RWPE2 (cell line): ENCODE measurements around the gene PLCB4.

Experiments used
- ATAC-seq: fragments of 200-7000 bp; cut with Tn5 transposase; 3 replicates; pipeline ENCODE4 v1.9.1; 2021; ENCODE audit warnings: low read depth
- DNase-seq: peaks from one replicate; pipeline ENCODE4 v3.0.0-alpha.2; 2020; ENCODE audit warnings: low spot score
- H3K27ac ChIP-seq: fragments of 450-650 bp; 2 replicates; pipeline ENCODE4 v1.5.1; 2017; ENCODE audit warnings: mild to moderate bottlenecking; ENCODE audit not compliant: poor library complexity, severe bottlenecking
- H3K27me3 ChIP-seq: fragments of 250-450 bp; sonication (Bioruptor Pico); 2 replicates; pipeline ENCODE4 v1.5.1; 2021; ENCODE audit warnings: mild to moderate bottlenecking, moderate library complexity; ENCODE audit not compliant: insufficient read depth, poor library complexity, severe bottlenecking
- H3K36me3 ChIP-seq: fragments of 250-450 bp; sonication (Bioruptor Pico); 2 replicates; pipeline ENCODE4 v1.5.1; 2020; ENCODE audit warnings: low read depth, mild to moderate bottlenecking, moderate library complexity
- H3K4me1 ChIP-seq: fragments of 250-450 bp; sonication (Bioruptor Pico); 2 replicates; pipeline ENCODE4 v1.5.1; 2021; ENCODE audit warnings: mild to moderate bottlenecking, moderate library complexity; ENCODE audit not compliant: insufficient read depth, poor library complexity, severe bottlenecking
- H3K4me3 ChIP-seq: fragments of 250-450 bp; sonication (Bioruptor Pico); 2 replicates; pipeline ENCODE4 v1.5.1; 2021; ENCODE audit warnings: mild to moderate bottlenecking, moderate library complexity; ENCODE audit not compliant: severe bottlenecking
- H3K9me3 ChIP-seq: fragments of 250-450 bp; sonication (Bioruptor Pico); 2 replicates; pipeline ENCODE4 v1.5.1; 2021; ENCODE audit warnings: mild to moderate bottlenecking, moderate library complexity; ENCODE audit not compliant: severe bottlenecking
- TF ChIP-seq, protein P1 (sequence below): fragments of 450-650 bp; IDR thresholded peaks from one replicate; pipeline ENCODE4 v1.5.1; 2017; ENCODE audit warnings: mild to moderate bottlenecking, moderate library complexity; ENCODE audit not compliant: poor library complexity, severe bottlenecking

The PLCB4 gene

DNA sequence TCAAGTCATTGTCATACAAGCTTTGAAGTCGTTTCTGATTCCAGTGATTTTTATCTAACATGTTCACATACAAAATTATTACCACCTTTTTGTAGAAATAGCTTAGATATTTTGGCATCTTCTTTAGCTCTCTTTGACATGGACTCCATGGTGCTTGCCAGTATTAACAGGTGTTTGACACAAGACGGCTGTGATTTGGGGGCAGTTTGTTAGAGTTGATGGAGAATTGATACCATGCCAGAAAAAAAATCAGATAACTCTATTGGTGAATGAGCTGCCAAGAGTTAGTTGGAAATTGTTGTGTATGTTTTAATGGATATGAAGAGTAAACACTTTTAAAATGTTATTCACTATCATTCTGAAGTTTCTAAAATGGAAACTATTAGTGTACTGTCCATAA lies 298.9 kb downstream of the PLCB4 start:
- Histone ChIP-seq H3K4me3 (no peak overlapping the region), H3K27ac (no peak overlapping the region), H3K9me3 (no peaks in the 10 kb centered on the region), H3K27me3 (no peaks in the 10 kb centered on the region), H3K36me3 (peaks cover 56% of the 10 kb centered on the region), H3K4me1 (no peaks in the 10 kb centered on the region)
- ATAC-seq (no peak), DNase-seq (no peak)
- TF ChIP-seq, protein P1, sequence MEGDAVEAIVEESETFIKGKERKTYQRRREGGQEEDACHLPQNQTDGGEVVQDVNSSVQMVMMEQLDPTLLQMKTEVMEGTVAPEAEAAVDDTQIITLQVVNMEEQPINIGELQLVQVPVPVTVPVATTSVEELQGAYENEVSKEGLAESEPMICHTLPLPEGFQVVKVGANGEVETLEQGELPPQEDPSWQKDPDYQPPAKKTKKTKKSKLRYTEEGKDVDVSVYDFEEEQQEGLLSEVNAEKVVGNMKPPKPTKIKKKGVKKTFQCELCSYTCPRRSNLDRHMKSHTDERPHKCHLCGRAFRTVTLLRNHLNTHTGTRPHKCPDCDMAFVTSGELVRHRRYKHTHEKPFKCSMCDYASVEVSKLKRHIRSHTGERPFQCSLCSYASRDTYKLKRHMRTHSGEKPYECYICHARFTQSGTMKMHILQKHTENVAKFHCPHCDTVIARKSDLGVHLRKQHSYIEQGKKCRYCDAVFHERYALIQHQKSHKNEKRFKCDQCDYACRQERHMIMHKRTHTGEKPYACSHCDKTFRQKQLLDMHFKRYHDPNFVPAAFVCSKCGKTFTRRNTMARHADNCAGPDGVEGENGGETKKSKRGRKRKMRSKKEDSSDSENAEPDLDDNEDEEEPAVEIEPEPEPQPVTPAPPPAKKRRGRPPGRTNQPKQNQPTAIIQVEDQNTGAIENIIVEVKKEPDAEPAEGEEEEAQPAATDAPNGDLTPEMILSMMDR: no peak

DNA sequence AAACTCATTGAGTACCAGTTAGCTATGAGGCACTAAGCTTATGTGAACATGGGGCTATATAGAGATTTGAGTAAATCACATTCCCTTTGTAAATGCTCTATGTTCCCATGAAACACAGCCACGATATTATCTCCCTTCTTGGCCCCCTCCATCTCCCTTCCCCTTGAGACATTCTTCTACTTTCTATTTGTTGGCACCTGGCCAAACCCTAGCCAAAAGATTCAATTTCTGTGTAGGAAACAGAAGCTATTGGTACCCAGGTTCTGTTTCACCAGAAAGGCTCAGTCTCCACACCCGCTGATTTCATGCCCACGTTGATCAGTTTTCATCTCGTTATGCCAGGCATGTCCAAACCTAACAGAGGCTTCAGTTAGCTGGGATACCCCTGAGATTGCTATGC lies 300.0 kb downstream of the PLCB4 start:
- TF ChIP-seq, protein P1: no peak
- no peaks in the 10 kb centered on the region for H3K4me1 ChIP-seq
- DNase-seq: no peak
- ATAC-seq: no peak
- H3K4me3 ChIP-seq: no peak overlapping the region
- peaks cover 53% of the 10 kb centered on the region for H3K36me3 ChIP-seq
- H3K27ac ChIP-seq: no peak overlapping the region
- H3K27me3 ChIP-seq: no peaks in the 10 kb centered on the region
- H3K9me3 ChIP-seq: no peaks in the 10 kb centered on the region

DNA sequence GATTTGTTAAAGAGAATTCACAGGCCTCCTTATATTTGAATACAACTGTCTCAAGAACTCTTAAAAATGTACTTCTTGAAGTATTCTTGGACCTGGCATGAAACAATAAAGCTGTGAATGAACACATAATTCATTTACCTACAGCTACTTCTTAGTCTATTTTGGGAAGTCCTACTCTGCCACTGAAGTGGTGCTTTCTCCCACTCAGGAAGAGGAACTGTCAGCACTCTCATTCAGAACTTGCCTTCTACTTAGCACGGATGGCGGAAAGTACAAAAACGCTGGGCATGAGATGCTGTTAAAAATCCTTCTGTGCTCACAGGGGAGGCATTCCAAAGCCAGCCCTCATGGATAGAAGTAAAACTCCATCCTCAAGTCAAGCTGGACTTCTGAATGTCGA lies 300.7 kb downstream of the PLCB4 start:
- H3K27ac ChIP-seq: no peak overlapping the region
- TF ChIP-seq, protein P1: no peak
- peaks cover 53% of the 10 kb centered on the region for H3K36me3 ChIP-seq
- no peaks in the 10 kb centered on the region for H3K9me3 ChIP-seq
- H3K27me3 ChIP-seq: no peaks in the 10 kb centered on the region
- H3K4me1 ChIP-seq: no peaks in the 10 kb centered on the region
- ATAC-seq: no peak
- no peak overlapping the region for H3K4me3 ChIP-seq
- no peak for DNase-seq

DNA sequence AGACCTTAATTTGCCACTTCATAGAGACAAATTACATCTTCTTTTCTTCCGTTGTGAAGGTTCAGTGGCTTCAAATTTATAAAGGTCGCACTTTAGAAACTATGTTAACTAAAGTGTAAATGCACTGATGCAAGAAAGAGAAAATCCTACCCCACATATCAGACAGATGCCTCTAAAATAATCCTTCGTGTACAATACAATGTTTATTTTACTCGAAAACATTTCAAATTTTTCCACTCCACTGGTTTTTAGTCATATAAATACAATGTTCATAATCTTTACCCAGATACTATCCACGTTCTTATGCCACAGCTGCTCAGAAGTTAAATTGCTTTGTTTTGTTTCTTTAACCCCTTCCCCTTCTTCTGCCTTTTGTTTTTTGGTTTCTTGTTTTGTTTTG lies 305.2 kb downstream of the PLCB4 start:
- H3K9me3 ChIP-seq: no peaks in the 10 kb centered on the region
- H3K4me3 ChIP-seq: no peak overlapping the region
- H3K4me1 ChIP-seq: no peaks in the 10 kb centered on the region
- TF ChIP-seq, protein P1: no peak
- DNase-seq (no peak), ATAC-seq (no peak)
- no peaks in the 10 kb centered on the region for H3K27me3 ChIP-seq
- peaks cover 25% of the 10 kb centered on the region for H3K36me3 ChIP-seq
- H3K27ac ChIP-seq: no peak overlapping the region

DNA sequence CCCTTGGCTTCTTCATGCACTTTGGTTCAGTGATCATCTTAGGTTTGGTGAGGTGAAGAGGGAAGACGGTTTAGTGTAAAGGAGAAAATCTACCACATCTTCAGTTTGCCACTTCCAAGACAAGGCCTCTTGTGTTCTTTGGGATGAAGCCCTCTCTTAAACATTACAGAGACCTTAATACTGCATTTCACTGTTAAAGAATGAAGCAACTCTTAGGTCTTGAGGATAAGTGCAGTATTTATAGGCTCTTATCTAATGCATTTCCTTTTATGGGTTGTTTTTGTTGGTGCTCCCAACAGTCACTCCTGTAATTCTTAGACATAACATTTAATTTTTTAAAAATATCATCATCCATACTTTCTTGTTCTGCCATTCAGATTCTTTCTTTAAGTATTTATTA lies 305.6 kb downstream of the PLCB4 start:
- ATAC-seq: no peak
- H3K4me1 ChIP-seq: no peaks in the 10 kb centered on the region
- H3K36me3 ChIP-seq: peaks cover 25% of the 10 kb centered on the region
- H3K9me3 ChIP-seq: no peaks in the 10 kb centered on the region
- no peak for DNase-seq
- H3K4me3 ChIP-seq: no peak overlapping the region
- TF ChIP-seq, protein P1: no peak
- H3K27ac ChIP-seq: no peak overlapping the region
- no peaks in the 10 kb centered on the region for H3K27me3 ChIP-seq
